ENCODE data around the gene DGKG.

Gene DGKG

DNA sequence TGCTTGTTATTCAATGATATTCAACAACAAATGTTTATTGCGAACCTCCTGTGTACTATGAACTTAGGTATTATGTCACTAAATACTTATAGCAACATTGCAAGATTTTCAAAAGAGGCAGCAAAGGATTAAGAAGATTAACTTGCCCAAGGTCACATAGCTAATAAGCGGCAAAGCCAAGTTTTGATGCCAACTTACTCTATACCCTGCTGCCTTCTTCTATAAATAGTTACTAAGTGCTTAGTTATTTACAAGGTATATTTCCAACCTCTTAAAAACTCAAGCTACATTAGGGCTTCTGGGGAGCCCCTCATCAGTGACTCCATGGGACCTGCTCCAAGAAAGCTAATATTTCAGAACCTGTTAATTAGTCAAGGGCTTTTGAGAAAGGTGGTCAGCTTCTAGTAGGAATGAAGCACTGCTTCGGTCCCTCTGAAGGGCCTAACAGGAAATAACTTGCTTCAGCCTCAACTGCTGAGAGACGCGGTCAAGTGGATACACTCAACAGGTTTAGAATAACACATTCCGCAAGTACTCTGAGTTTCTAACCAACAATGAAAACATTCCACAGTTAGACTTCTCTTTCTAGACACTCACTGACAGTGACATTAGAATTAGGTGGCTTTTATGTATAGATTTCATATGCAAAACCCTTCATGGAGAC lies 125.5 kb downstream of the DGKG start:
- DNase-seq, result no peak
- Histone ChIP-seq H3K27me3 (no peaks in the 10 kb centered on the region), H3K36me3 (0 out of 2 replicates have a peak, but pooled peaks cover 5% of the 10 kb centered on the region), H3K4me1 (no peaks in the 10 kb centered on the region; the same call in 1 of the 2 replicates), H3K4me3 (ENCODE audit: low read depth, low read length) (no peak overlapping the region), H3K9me3 (no peaks in the 10 kb centered on the region)
- TF ChIP-seq, protein P1, sequence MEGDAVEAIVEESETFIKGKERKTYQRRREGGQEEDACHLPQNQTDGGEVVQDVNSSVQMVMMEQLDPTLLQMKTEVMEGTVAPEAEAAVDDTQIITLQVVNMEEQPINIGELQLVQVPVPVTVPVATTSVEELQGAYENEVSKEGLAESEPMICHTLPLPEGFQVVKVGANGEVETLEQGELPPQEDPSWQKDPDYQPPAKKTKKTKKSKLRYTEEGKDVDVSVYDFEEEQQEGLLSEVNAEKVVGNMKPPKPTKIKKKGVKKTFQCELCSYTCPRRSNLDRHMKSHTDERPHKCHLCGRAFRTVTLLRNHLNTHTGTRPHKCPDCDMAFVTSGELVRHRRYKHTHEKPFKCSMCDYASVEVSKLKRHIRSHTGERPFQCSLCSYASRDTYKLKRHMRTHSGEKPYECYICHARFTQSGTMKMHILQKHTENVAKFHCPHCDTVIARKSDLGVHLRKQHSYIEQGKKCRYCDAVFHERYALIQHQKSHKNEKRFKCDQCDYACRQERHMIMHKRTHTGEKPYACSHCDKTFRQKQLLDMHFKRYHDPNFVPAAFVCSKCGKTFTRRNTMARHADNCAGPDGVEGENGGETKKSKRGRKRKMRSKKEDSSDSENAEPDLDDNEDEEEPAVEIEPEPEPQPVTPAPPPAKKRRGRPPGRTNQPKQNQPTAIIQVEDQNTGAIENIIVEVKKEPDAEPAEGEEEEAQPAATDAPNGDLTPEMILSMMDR (IDR thresholded peaks at IDR 0.05; ENCODE audit: low read depth, low read length), result no peak

DNA sequence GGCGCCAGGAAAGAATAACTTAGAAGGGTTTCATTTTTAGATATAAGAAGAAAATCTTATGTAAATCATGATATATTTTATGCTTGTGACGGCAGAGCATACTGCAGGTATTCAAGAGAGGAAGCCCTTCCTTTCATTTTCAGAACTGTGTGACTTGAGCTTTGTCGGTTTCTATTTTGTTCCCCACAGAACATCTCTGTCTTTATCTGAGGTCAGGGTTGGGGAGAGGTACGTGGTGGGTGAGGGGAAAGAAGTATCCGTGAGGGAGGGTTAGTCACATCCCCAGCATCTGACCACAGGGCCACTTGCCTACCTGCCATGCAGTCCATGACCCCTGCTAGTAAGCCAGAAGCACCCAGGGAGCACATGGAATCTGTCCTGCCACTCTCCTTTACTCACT lies 126.5 kb downstream of the DGKG start:
- H3K4me3 ChIP-seq (ENCODE audit: low read depth, low read length), result no peak overlapping the region
- no peaks in the 10 kb centered on the region for H3K27me3 ChIP-seq
- 0 out of 2 replicates have a peak, but pooled peaks cover 5% of the 10 kb centered on the region for H3K36me3 ChIP-seq
- H3K4me1 ChIP-seq, result no peaks in the 10 kb centered on the region; the same call in 1 of the 2 replicates
- H3K9me3 ChIP-seq, result no peaks in the 10 kb centered on the region
- TF ChIP-seq, protein P1 (IDR thresholded peaks at IDR 0.05; ENCODE audit: low read depth, low read length), result no peak
- no peak for DNase-seq

DNA sequence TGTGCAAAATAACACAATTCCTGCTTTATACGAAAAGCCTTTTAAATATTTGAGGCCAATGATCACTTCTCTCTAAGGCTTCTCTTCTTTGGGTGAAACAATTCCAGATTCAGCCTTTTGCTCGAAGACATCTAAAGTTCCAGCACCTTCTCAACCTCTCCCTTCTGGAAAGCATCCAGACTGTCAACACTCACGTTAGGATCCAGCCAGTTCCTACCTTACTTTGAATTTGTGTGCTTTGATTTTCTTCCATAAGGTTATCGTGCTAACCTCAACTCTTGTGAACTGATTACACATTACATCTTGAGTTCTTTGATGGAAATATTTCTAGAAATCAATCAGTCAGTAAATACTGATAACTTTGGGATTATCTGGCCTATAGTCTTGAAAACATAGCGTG lies 127.9 kb downstream of the DGKG start:
- Histone ChIP-seq H3K36me3 (0 out of 2 replicates have a peak, but pooled peaks cover 5% of the 10 kb centered on the region), H3K27me3 (no peaks in the 10 kb centered on the region), H3K4me3 (ENCODE audit: low read depth, low read length) (no peak overlapping the region), H3K4me1 (no peaks in the 10 kb centered on the region; the same call in 1 of the 2 replicates), H3K9me3 (no peaks in the 10 kb centered on the region)
- no peak for DNase-seq
- TF ChIP-seq, protein P1 (IDR thresholded peaks at IDR 0.05; ENCODE audit: low read depth, low read length), result no peak

DNA sequence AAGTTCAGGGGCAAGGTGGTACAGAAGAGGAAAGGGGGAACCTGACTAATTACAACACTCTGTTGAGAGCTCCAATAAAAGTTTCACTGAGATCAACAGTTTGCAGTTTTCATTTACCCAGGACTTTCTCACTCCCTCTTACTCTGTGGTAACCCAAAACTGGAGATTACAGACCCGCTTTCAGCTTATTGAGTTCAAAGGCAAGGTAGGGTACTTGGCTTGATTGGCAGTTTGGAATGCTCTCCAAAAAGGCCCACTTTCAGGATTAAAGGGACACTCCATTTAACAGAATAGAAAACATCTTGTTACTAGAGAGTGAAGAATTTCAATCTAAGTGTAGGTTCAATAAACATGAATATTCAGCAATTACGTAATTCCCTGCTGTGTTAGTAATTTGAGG lies 135.6 kb downstream of the DGKG start:
- H3K4me1 ChIP-seq, result no peaks in the 10 kb centered on the region
- no peaks in the 10 kb centered on the region; the same call in 1 of the 2 replicates for H3K36me3 ChIP-seq
- H3K9me3 ChIP-seq, result no peaks in the 10 kb centered on the region; the same call in 1 of the 2 replicates
- no peaks in the 10 kb centered on the region for H3K27me3 ChIP-seq
- no peak overlapping the region for H3K4me3 ChIP-seq (ENCODE audit: low read depth, low read length)
- TF ChIP-seq, protein P1 (IDR thresholded peaks at IDR 0.05; ENCODE audit: low read depth, low read length), result no peak
- DNase-seq, result no peak

DNA sequence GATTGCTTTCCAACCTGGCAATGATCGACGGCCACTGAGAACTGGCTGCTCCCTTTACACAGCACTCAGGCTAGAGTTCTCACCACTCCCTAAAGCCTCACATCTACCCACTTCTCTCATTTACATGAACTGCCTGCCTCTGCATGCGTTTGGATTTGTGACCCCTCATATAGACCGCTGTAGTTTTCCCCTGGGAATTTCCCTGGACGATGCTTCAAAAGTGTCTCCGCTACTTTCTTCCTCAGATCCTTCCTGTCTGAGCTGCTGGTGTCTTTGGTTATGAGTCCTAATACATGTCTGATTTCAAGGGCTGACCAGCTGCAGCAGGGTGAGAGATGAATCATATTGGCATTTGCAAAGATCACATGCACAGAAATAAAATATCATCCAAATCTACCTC lies 136.4 kb downstream of the DGKG start:
- DNase-seq, result no peak
- Histone ChIP-seq H3K4me3 (ENCODE audit: low read depth, low read length) (no peak overlapping the region), H3K36me3 (no peaks in the 10 kb centered on the region; the same call in 1 of the 2 replicates), H3K9me3 (no peaks in the 10 kb centered on the region; the same call in 1 of the 2 replicates), H3K27me3 (no peaks in the 10 kb centered on the region), H3K4me1 (no peaks in the 10 kb centered on the region)
- TF ChIP-seq, protein P1 (IDR thresholded peaks at IDR 0.05; ENCODE audit: low read depth, low read length), result no peak

DNA sequence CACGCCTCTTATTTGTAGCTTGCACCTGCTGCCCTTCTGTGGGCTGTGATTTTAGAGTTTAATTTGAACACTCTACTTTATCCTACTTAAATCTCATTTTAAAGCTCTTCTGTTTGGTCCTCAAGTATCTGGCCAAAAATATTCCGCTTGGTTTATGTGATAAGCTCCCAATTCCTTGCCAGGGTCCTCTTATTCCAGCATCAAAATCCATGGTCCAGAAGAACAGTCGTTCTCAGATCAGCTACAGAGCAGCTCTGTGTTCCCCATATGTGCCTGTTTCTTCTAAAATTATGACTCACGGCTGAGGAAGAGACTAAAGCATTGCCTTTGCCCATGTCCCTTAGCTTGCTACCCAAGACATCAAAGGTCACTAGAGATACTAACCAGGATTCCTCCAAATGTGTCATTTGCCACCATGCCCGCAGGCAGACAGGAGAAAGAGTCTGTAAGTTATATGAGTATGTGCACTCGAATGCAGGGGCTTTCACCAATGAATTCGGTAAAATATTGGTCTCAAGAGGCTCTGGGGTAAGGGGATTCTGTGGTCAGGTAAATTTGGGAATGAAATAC lies 137.9 kb downstream of the DGKG start:
- TF ChIP-seq, protein P1 (IDR thresholded peaks at IDR 0.05; ENCODE audit: low read depth, low read length), result no peak

More for the DNA sequence above, 137.9 kb downstream of the DGKG start:
- Histone ChIP-seq H3K9me3 (no peaks in the 10 kb centered on the region; the same call in 1 of the 2 replicates), H3K27me3 (no peaks in the 10 kb centered on the region), H3K4me1 (no peaks in the 10 kb centered on the region), H3K36me3 (no peaks in the 10 kb centered on the region; the same call in 1 of the 2 replicates), H3K4me3 (ENCODE audit: low read depth, low read length) (no peak overlapping the region)
- no peak for DNase-seq

Data from BE2C (cell line).